HepG2 (cell line): ENCODE results near the gene TMEM271. TPM values are rescaled to one million over a fixed set of nuclear protein-coding genes. Genes with fewer than 3 reads are reported as not detected.

Experiments
- ATAC-seq: fragments of 200-7000 bp; cut with Tn5 transposase; 3 replicates; pipeline ENCODE4 v1.9.1; 2020; ENCODE audit warnings: mild to moderate bottlenecking, moderate library complexity
- BruUV-seq: library from RNA; stranded (reverse); fragments of 400-500 nt; replicated peaks from 2 replicates; lab custom pipeline; 2021; lab: Mats Ljungman, UMichigan
- CTCF ChIA-PET: fragments of 300-600 bp; formaldehyde crosslinking; extraction: SDS; loops from one replicate; lab custom pipeline; 2021; ENCODE audit warnings: low total read pairs, inconsistent platforms, low intra/inter-chr PET ratio; lab: Yijun Ruan, JAX
- POLR2A ChIA-PET: fragments of 350-600 bp; sonication (Branson Sonifier 250); formaldehyde crosslinking; loops from one replicate; lab custom pipeline; 2020; ENCODE audit warnings: antibody characterized with exemption, inconsistent platforms; lab: Yijun Ruan, JAX
- DNase-seq: peaks from one replicate; pipeline ENCODE4 v3.0.0-alpha.2; 2015; ENCODE audit warnings: low spot score
- FAIRE-seq: peaks from 3 replicates; lab custom pipeline; 2011; peaks lifted over from hg19 to GRCh38; lab: Jason Lieb, UNC
- H2AFZ ChIP-seq: one replicate; pipeline ENCODE4 v1.6.1; 2011; ENCODE audit warnings: low read length, inconsistent platforms
- H3K27ac ChIP-seq: fragments of 300-600 bp; 3 replicates; pipeline ENCODE4 v1.8.0; 2011; ENCODE audit warnings: mixed run types, mild to moderate bottlenecking, mixed read lengths, low read length, inconsistent platforms; ENCODE audit not compliant: insufficient read depth; ENCODE audit errors: extremely low read length
- H3K27me3 ChIP-seq, 2 experiments: fragments of 200-600 bp in 1 of 2; 2 replicates in 1 of 2; 3 replicates in 1 of 2; pipeline versions ENCODE4 v1.6.0 to v1.8.0; 2011; ENCODE audit warnings: low read length in 2 of 2, mild to moderate bottlenecking in 2 of 2, moderate library complexity in 2 of 2, inconsistent platforms in 1 of 2; ENCODE audit not compliant: insufficient read depth in 2 of 2, control insufficient read depth in 1 of 2
- H3K36me3 ChIP-seq, 2 experiments: fragments of 200-600 bp in 1 of 2; replicated peaks in 1 of 2; 2 replicates in 1 of 2; 3 replicates in 1 of 2; pipeline versions ENCODE4 v1.5.1 to v1.8.0; 2011; ENCODE audit warnings: low read length in 2 of 2, inconsistent platforms in 1 of 2; ENCODE audit not compliant: insufficient read depth in 2 of 2, control insufficient read depth in 1 of 2
- H3K4me1 ChIP-seq: 2 replicates; pipeline ENCODE4 v1.5.1; 2012; ENCODE audit warnings: low read length, inconsistent platforms; ENCODE audit not compliant: insufficient read depth
- H3K4me2 ChIP-seq: 2 replicates; pipeline ENCODE4 v1.6.0; 2011; ENCODE audit warnings: low read depth, low read length, inconsistent platforms
- H3K4me3 ChIP-seq, 3 experiments: fragments of 200-600 bp in 1 of 3; sonication (generic), shearing (Covaris generic) in 1 of 3; replicated peaks in 1 of 3; 2 replicates each; pipeline ENCODE4 v1.5.1; 2011 to 2016; ENCODE audit warnings: low read length in 3 of 3, inconsistent platforms in 2 of 3, low read depth in 2 of 3, mild to moderate bottlenecking in 2 of 3, control low read depth in 1 of 3, mixed read lengths in 1 of 3; ENCODE audit not compliant: insufficient read depth in 1 of 3
- H3K79me2 ChIP-seq: one replicate; pipeline ENCODE4 v1.6.1; 2011; ENCODE audit warnings: low read length, inconsistent platforms; ENCODE audit not compliant: insufficient read depth
- H3K9ac ChIP-seq: 2 replicates; pipeline ENCODE4 v1.6.0; 2011; ENCODE audit warnings: mild to moderate bottlenecking, low read depth, low read length, inconsistent platforms; ENCODE audit not compliant: insufficient read depth
- H3K9me3 ChIP-seq: 2 replicates; pipeline ENCODE4 v1.5.1; 2012; ENCODE audit warnings: mild to moderate bottlenecking, low read length
- H4K20me1 ChIP-seq: 2 replicates; pipeline ENCODE4 v1.6.0; 2011; ENCODE audit warnings: inconsistent platforms, mild to moderate bottlenecking, low read length, moderate library complexity; ENCODE audit not compliant: insufficient read depth
- EED ChIP-seq: sonication (generic); formaldehyde crosslinking; IDR thresholded peaks from 2 replicates; pipeline ENCODE4 v1.5.0; 2020; ENCODE audit warnings: mild to moderate bottlenecking, missing genetic modification reagents
- HCFC1 ChIP-seq: fragments of 150-350 bp; IDR thresholded peaks from 2 replicates; pipeline ENCODE4 v1.6.1; 2014; ENCODE audit warnings: low read depth, low read length
- HMG20B ChIP-seq: conservative IDR thresholded peaks from 2 replicates; pipeline ENCODE4 v1.6.1; 2016; ENCODE audit warnings: missing genetic modification reagents, missing compliant biosample characterization
- JUNB ChIP-seq: sonication (generic); formaldehyde crosslinking; IDR thresholded peaks from 2 replicates; pipeline ENCODE4 v1.8.0; 2022; ENCODE audit warnings: missing genetic modification reagents, mild to moderate bottlenecking, borderline replicate concordance
- MLLT10 ChIP-seq: sonication (generic); formaldehyde crosslinking; IDR thresholded peaks from 2 replicates; pipeline ENCODE4 v1.4.0; 2020; ENCODE audit warnings: missing genetic modification reagents
- NCOA5 ChIP-seq: sonication (generic); formaldehyde crosslinking; IDR thresholded peaks from 2 replicates; pipeline ENCODE4 v1.4.0; 2020; ENCODE audit warnings: missing genetic modification reagents
- NFE2L2 ChIP-seq: fragments of 150-350 bp; IDR thresholded peaks from 2 replicates; pipeline ENCODE4 v1.6.1; 2014; ENCODE audit warnings: low read length
- NFKBIZ ChIP-seq: IDR thresholded peaks from 2 replicates; pipeline ENCODE4 v1.6.1; 2018; ENCODE audit warnings: missing genetic modification reagents, missing compliant biosample characterization
- SP1 ChIP-seq, 2 experiments: fragments of 450-650 bp in 1 of 2; sonication (generic) in 1 of 2; formaldehyde crosslinking in 1 of 2; IDR thresholded peaks; 2 replicates each; pipeline versions ENCODE4 v1.4.0 to v1.6.1; 2016 to 2020; ENCODE audit warnings: missing genetic modification reagents in 1 of 2
- XRCC5 ChIP-seq: fragments of 200-400 bp; formaldehyde crosslinking; optimal IDR thresholded peaks from 2 replicates; pipeline ENCODE3; 2017; ENCODE audit warnings: mild to moderate bottlenecking, low read length
- ZFP36L1 ChIP-seq: sonication (generic); formaldehyde crosslinking; IDR thresholded peaks from 2 replicates; pipeline ENCODE4 v1.8.0; 2022; ENCODE audit warnings: mild to moderate bottlenecking, missing genetic modification reagents, moderate library complexity
- ZNF24 ChIP-seq: fragments of 450-650 bp; IDR thresholded peaks from 2 replicates; pipeline ENCODE4 v1.6.1; 2017; ENCODE audit warnings: antibody characterized with exemption, mild to moderate bottlenecking
- ZNF552 ChIP-seq: sonication (generic); formaldehyde crosslinking; IDR thresholded peaks from 2 replicates; pipeline ENCODE4 v1.9.0; 2022; ENCODE audit warnings: missing genetic modification reagents, mild to moderate bottlenecking, borderline replicate concordance
- WGBS: methylation state at CpG from one replicate; pipeline ENCODE4 v1.1.6; 2017; ENCODE audit warnings: low lambda C conversion rate; 5-methylcytosine and 5-hydroxymethylcytosine counted together
- in situ Hi-C: cut with HindIII; loops from 2 replicates; pipeline ENCODE4 v1.10.0; 2017; ENCODE audit warnings: low pct_unique_long_range_greater_than_20kb; ENCODE audit not compliant: extremely low pct_ligation_motif_present
- intact Hi-C: fragments of 100-400 bp; cut with micrococcal nuclease; formaldehyde crosslinking; loops from one replicate; pipeline ENCODE4 v1.10.0; 2022; ENCODE audit not compliant: unreplicated experiment
- polyA plus RNA-seq, 8 experiments: library from polyadenylated mRNA; depleted of rRNA in 3 of 8; stranded (reverse) in 7 of 8; unstranded in 1 of 8; fragments of >200 nt; fragmentation: Illumina TruSeq in 4 of 8; extraction: Trizol in 4 of 8; gene quantifications; 2 replicates each; pipeline versions ENCODE4 v1.2.1 to v1.2.3, GENCODE V29; 2011 to 2016; ENCODE audit warnings: low read depth in 4 of 8, missing spikeins in 1 of 8, mixed read lengths in 1 of 8; ENCODE audit not compliant: insufficient read depth in 1 of 8
- total RNA-seq, 5 experiments: library from RNA; depleted of rRNA; stranded (reverse); fragments of >200 nt; fragmentation: Illumina TruSeq; extraction: Trizol; gene quantifications; 2 replicates each; pipeline ENCODE4 v1.2.3, GENCODE V29; 2016; ENCODE audit warnings: low read depth in 1 of 5
- TF ChIP-seq, protein P1 (sequence below): sonication (generic); formaldehyde crosslinking; IDR thresholded peaks from 2 replicates; pipeline ENCODE4 v1.4.0; 2020; ENCODE audit warnings: missing genetic modification reagents, borderline replicate concordance
- TF ChIP-seq, protein P2 (sequence below): sonication (generic); IDR thresholded peaks from 2 replicates; pipeline ENCODE4 v1.6.1; 2016; ENCODE audit warnings: low read depth, borderline replicate concordance
- TF ChIP-seq, protein P3 (sequence below): sonication (generic); formaldehyde crosslinking; IDR thresholded peaks from 2 replicates; pipeline ENCODE4 v1.5.0; 2020; ENCODE audit warnings: missing genetic modification reagents
- TF ChIP-seq, protein P4 (sequence below): fragments of 450-650 bp; IDR thresholded peaks from 2 replicates; pipeline ENCODE4 v1.6.1; 2017

The TMEM271 gene
- total and polyA plus RNA-seq, 2 of the 13 experiments (the other 11 are each of a cell fraction or from before 2014, with no cell fraction given), result not detected

DNA sequence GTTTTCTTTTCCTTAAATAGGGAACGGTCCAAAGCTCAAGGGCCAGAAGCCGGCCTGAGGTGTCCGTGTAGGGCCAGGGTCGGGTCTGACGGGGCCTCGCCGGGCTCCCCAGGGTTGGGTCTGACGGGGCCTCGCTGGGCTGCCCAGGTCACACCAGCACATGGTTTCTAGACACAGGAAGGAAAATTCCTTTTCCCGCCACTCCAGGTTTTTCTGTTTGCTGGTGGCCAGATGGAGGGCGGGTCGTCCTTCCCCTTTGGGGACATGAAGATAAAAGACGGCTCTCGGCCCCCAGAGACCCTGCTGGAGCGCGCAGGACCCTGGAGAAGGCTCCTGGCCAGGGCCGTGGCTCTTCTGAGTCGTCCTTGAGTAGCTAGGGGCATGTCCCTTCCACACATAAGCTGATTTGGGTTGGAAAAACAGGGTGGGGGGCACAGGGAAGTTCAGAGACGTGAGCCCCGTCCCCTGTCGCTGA, 42.0 kb downstream of the TMEM271 start:
- BruUV-seq, result no TSS peak
- no peaks in the 10 kb centered on the region for H3K9me3 ChIP-seq
- H3K9ac ChIP-seq, result no peak overlapping the region
- no peaks in the 10 kb centered on the region for H3K27me3 ChIP-seq
- ATAC-seq (no peak), DNase-seq (no peak), FAIRE-seq (no peak)
- H3K4me3 ChIP-seq, result no peak overlapping the region
- intact Hi-C loops (no loop called here), in situ Hi-C loops (no loop called here)
- H3K79me2 ChIP-seq, result no peaks in the 10 kb centered on the region
- H4K20me1 ChIP-seq, result no peaks in the 10 kb centered on the region
- H3K27ac ChIP-seq, result no peak overlapping the region
- WGBS, result 93% methylated on average over 19 of the region's 21 CpGs
- H2AFZ ChIP-seq, result no peak overlapping the region
- ChIA-PET POLR2A (no interaction called here), CTCF (no interaction called here)
- H3K36me3 ChIP-seq, result peaks cover 21 to 52% of the 10 kb centered on the region in 2 experiments; a peak in 4 of 5 replicates
- no peak overlapping the region for H3K4me2 ChIP-seq
- H3K4me1 ChIP-seq, result peaks cover 9% of the 10 kb centered on the region; the same call in 1 of the 2 replicates
- TF ChIP-seq, protein P1, sequence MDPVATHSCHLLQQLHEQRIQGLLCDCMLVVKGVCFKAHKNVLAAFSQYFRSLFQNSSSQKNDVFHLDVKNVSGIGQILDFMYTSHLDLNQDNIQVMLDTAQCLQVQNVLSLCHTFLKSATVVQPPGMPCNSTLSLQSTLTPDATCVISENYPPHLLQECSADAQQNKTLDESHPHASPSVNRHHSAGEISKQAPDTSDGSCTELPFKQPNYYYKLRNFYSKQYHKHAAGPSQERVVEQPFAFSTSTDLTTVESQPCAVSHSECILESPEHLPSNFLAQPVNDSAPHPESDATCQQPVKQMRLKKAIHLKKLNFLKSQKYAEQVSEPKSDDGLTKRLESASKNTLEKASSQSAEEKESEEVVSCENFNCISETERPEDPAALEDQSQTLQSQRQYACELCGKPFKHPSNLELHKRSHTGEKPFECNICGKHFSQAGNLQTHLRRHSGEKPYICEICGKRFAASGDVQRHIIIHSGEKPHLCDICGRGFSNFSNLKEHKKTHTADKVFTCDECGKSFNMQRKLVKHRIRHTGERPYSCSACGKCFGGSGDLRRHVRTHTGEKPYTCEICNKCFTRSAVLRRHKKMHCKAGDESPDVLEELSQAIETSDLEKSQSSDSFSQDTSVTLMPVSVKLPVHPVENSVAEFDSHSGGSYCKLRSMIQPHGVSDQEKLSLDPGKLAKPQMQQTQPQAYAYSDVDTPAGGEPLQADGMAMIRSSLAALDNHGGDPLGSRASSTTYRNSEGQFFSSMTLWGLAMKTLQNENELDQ (CRISPR knock-in tag), result no peak
- TF ChIP-seq, protein P2, sequence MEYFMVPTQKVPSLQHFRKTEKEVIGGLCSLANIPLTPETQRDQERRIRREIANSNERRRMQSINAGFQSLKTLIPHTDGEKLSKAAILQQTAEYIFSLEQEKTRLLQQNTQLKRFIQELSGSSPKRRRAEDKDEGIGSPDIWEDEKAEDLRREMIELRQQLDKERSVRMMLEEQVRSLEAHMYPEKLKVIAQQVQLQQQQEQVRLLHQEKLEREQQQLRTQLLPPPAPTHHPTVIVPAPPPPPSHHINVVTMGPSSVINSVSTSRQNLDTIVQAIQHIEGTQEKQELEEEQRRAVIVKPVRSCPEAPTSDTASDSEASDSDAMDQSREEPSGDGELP, result no peak
- TF ChIP-seq, protein P3, sequence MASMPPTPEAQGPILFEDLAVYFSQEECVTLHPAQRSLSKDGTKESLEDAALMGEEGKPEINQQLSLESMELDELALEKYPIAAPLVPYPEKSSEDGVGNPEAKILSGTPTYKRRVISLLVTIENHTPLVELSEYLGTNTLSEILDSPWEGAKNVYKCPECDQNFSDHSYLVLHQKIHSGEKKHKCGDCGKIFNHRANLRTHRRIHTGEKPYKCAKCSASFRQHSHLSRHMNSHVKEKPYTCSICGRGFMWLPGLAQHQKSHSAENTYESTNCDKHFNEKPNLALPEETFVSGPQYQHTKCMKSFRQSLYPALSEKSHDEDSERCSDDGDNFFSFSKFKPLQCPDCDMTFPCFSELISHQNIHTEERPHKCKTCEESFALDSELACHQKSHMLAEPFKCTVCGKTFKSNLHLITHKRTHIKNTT (CRISPR knock-in tag), result no peak
- TF ChIP-seq ZFP36L1 (CRISPR knock-in tag) (no peak), HCFC1 (no peak), NFKBIZ (no peak), JUNB (CRISPR knock-in tag) (no peak), NFE2L2 (no peak), EED (CRISPR knock-in tag) (no peak), HMG20B (CRISPR knock-in tag) (no peak), NCOA5 (no peak), ZNF24 (no peak), SP1 (IDR thresholded peaks at IDR 0.05) (no peak), SP1 (CRISPR knock-in tag; IDR thresholded peaks at IDR 0.05) (no peak), MLLT10 (CRISPR knock-in tag) (no peak), XRCC5 (no peak), ZNF552 (CRISPR knock-in tag) (no peak)
- TF ChIP-seq, protein P4, sequence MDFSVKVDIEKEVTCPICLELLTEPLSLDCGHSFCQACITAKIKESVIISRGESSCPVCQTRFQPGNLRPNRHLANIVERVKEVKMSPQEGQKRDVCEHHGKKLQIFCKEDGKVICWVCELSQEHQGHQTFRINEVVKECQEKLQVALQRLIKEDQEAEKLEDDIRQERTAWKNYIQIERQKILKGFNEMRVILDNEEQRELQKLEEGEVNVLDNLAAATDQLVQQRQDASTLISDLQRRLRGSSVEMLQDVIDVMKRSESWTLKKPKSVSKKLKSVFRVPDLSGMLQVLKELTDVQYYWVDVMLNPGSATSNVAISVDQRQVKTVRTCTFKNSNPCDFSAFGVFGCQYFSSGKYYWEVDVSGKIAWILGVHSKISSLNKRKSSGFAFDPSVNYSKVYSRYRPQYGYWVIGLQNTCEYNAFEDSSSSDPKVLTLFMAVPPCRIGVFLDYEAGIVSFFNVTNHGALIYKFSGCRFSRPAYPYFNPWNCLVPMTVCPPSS, result no peak
